Esophagus (tissue), 2 donors: ENCODE results near the gene NFKBIE. TPM values are rescaled to one million over a fixed set of nuclear protein-coding genes. Genes with fewer than 3 reads are reported as not detected.

Experiments
- H3K27ac ChIP-seq, 2 donors: one replicate each; pipeline ENCODE4 v1.5.1; 2013; ENCODE audit warnings: low read depth in 2 of 2, mild to moderate bottlenecking in 2 of 2, inconsistent platforms in 1 of 2, low read length in 1 of 2, moderate library complexity in 1 of 2
- H3K27me3 ChIP-seq, 2 donors: one replicate each; pipeline ENCODE4 v1.6.1; 2013; ENCODE audit warnings: low read length in 2 of 2, control low read depth in 1 of 2, mild to moderate bottlenecking in 1 of 2; ENCODE audit not compliant: insufficient read depth in 2 of 2, control insufficient read depth in 1 of 2
- H3K36me3 ChIP-seq, 2 donors: one replicate each; pipeline ENCODE4 v1.6.1; 2013; ENCODE audit warnings: low read length in 1 of 2; ENCODE audit not compliant: control insufficient read depth in 2 of 2, insufficient read depth in 2 of 2
- H3K4me1 ChIP-seq, 2 donors: one replicate each; pipeline ENCODE4 v1.6.1; 2013; ENCODE audit warnings: low read length in 1 of 2; ENCODE audit not compliant: control insufficient read depth in 2 of 2, insufficient read depth in 2 of 2
- H3K4me3 ChIP-seq, 2 donors: one replicate each; pipeline ENCODE4 v1.5.1; 2013; ENCODE audit warnings: low read length in 2 of 2, mild to moderate bottlenecking in 2 of 2, low read depth in 1 of 2, moderate library complexity in 1 of 2
- H3K9me3 ChIP-seq, 2 donors: one replicate each; pipeline ENCODE4 v1.6.1; 2013; ENCODE audit warnings: mild to moderate bottlenecking in 2 of 2, low read depth in 1 of 2, low read length in 1 of 2, moderate library complexity in 1 of 2; ENCODE audit not compliant: control insufficient read depth in 2 of 2, insufficient read depth in 1 of 2
- WGBS, 2 donors: extraction: QIAGEN DNeasy Blood & Tissue Kit; methylation state at CpG; one replicate each; pipeline ENCODE4 v1.1.7; 2013; 5-methylcytosine and 5-hydroxymethylcytosine counted together
- polyA plus RNA-seq, 2 donors: library from polyadenylated mRNA; stranded (reverse); fragments of 200-250 nt; gene quantifications; one replicate each; pipeline ENCODE4 v1.2.3, GENCODE V29; 2013
- donor health status: healthy with polysubstance abuse.
- donor health status: Bipolar disorder and iron deficiency.

The NFKBIE gene
- polyA plus RNA-seq, 2 donors, result 3.8 to 8.1 TPM

GRCh38 chr6:44223319-44224028 is 41.9 kb downstream of the NFKBIE start, which contains the start of gene SLC29A1:
SLC29A1 (plus strand) TSS chr6:44223595; CDS start chr6:44227314, 3,719 bp downstream.
- Histone ChIP-seq H3K36me3 (peaks cover 0 to 2% of the 10 kb centered on the region in 2 donors), H3K9me3 (no peaks in the 10 kb centered on the region), H3K27me3 (no peaks in the 10 kb centered on the region), H3K27ac (peak within 1 kb of the TSS; percentile 53 to 81), H3K4me3 (peak within 1 kb of the TSS; percentile 48 to 52), H3K4me1 (peaks cover 3 to 14% of the 10 kb centered on the region in 2 donors)
- 1% methylated on average over 42 to 73 of the region's 73 CpGs for WGBS, 2 donors

- WGBS, 2 donors, result 24 to 25% methylated on average over 26 of the region's 26 CpGs
- no peaks in the 10 kb centered on the region for H3K9me3 ChIP-seq
- no peaks in the 10 kb centered on the region for H3K27me3 ChIP-seq
- H3K27ac ChIP-seq, result peak overlapping the region; percentile 53 to 81
- no peaks in the 10 kb centered on the region for H3K36me3 ChIP-seq
- H3K4me1 ChIP-seq, result peaks cover 0 to 14% of the 10 kb centered on the region in 2 donors
- peak overlapping the region; percentile 34 to 48 for H3K4me3 ChIP-seq
These were observed 42.6 kb downstream of the NFKBIE start for GRCh38 chr6:44222486-44223318.

- Histone ChIP-seq H3K27me3 (no peaks in the 10 kb centered on the region), H3K9me3 (no peaks in the 10 kb centered on the region), H3K4me3 (no peak overlapping the region), H3K4me1 (peaks cover 0 to 21% of the 10 kb centered on the region in 2 donors), H3K36me3 (no peaks in the 10 kb centered on the region), H3K27ac (peak overlapping the region; percentile 50 to 89)
- WGBS, 2 donors, result 49 to 64% methylated on average over 2 of the region's 2 CpGs
These were observed 43.4 kb downstream of the NFKBIE start for GRCh38 chr6:44221961-44222335.

- H3K27me3 ChIP-seq, result no peaks in the 10 kb centered on the region
- no peaks in the 10 kb centered on the region for H3K9me3 ChIP-seq
- 1 to 5% methylated on average over 4 of the region's 4 CpGs for WGBS, 2 donors
- H3K4me3 ChIP-seq, result no peak overlapping the region
- H3K4me1 ChIP-seq, result peaks cover 0 to 22% of the 10 kb centered on the region in 2 donors
- H3K27ac ChIP-seq, result peak overlapping the region; percentile 63 to 89
- H3K36me3 ChIP-seq, result no peaks in the 10 kb centered on the region
These were observed 43.9 kb downstream of the NFKBIE start for GRCh38 chr6:44221291-44221960.

GRCh38 chr6:44220913-44221290 is 44.4 kb downstream of the NFKBIE start:
- Histone ChIP-seq H3K27me3 (no peaks in the 10 kb centered on the region), H3K9me3 (no peaks in the 10 kb centered on the region), H3K36me3 (no peaks in the 10 kb centered on the region), H3K27ac (peak overlapping the region; percentile 63 to 89), H3K4me3 (no peak overlapping the region), H3K4me1 (peaks cover 0 to 21% of the 10 kb centered on the region in 2 donors)
- WGBS, 2 donors, result 83 to 86% methylated on average over 4 of the region's 4 CpGs

GRCh38 chr6:44219815-44220784 is 45.3 kb downstream of the NFKBIE start:
- H3K9me3 ChIP-seq, result no peaks in the 10 kb centered on the region
- H3K27ac ChIP-seq, result peak overlapping the region; percentile 79 to 81
- peaks cover 0 to 20% of the 10 kb centered on the region in 2 donors for H3K4me1 ChIP-seq
- WGBS, 2 donors, result 59 to 73% methylated on average over 21 to 28 of the region's 28 CpGs
- H3K4me3 ChIP-seq, result peak overlapping the region in 1 of 2 donors; percentile 24
- H3K36me3 ChIP-seq, result no peaks in the 10 kb centered on the region
- no peaks in the 10 kb centered on the region for H3K27me3 ChIP-seq

GRCh38 chr6:44219053-44219814 is 46.1 kb downstream of the NFKBIE start:
- peaks cover 0 to 18% of the 10 kb centered on the region in 2 donors for H3K4me1 ChIP-seq
- 3 to 4% methylated on average over 33 to 45 of the region's 45 CpGs for WGBS, 2 donors
- no peaks in the 10 kb centered on the region for H3K36me3 ChIP-seq
- H3K27me3 ChIP-seq, result no peaks in the 10 kb centered on the region
- no peaks in the 10 kb centered on the region for H3K9me3 ChIP-seq
- H3K27ac ChIP-seq, result peak overlapping the region; percentile 79 to 81
- H3K4me3 ChIP-seq, result peak overlapping the region; percentile 24 to 45

- H3K27me3 ChIP-seq, result no peaks in the 10 kb centered on the region
- H3K4me1 ChIP-seq, result peaks cover 0 to 15% of the 10 kb centered on the region in 2 donors
- no peaks in the 10 kb centered on the region for H3K9me3 ChIP-seq
- no peaks in the 10 kb centered on the region for H3K36me3 ChIP-seq
- no peak overlapping the region for H3K4me3 ChIP-seq
- WGBS, 2 donors, result 54 to 57% methylated on average over 16 of the region's 16 CpGs
- peak overlapping the region in 1 of 2 donors; percentile 27 for H3K27ac ChIP-seq
These were observed 47.8 kb downstream of the NFKBIE start for GRCh38 chr6:44217332-44218143.
